T-cell (primary cell): Measurements from ENCODE around the gene GNAO1. TPM values are rescaled to one million over a fixed set of nuclear protein-coding genes. Genes with fewer than 3 reads are reported as not detected.

ENCODE experiments used
- ATAC-seq, 4 experiments: fragments of 200-7000 bp in 3 of 4; fragments of 150-1000 bp in 1 of 4; cut with Tn5 transposase; replicated peaks in 1 of 4; 1 replicate in 3 of 4; 2 replicates in 1 of 4; pipeline ENCODE4 v1.10.0; 2021; ENCODE audit warnings: moderate library complexity in 3 of 4, mild to moderate bottlenecking in 2 of 4, moderate number of reproducible peaks in 1 of 4
- CTCF ChIA-PET, 2 donors: fragments of 300-600 bp; sonication (Branson Sonifier 250); formaldehyde crosslinking; loops; one replicate each; lab custom pipeline; 2022; ENCODE audit warnings: antibody characterized with exemption in 2 of 2; lab: Charles Lee
- POLR2A ChIA-PET, 2 donors: fragments of 300-600 bp; sonication (Branson Sonifier 250); formaldehyde crosslinking; loops; one replicate each; lab custom pipeline; 2022; ENCODE audit warnings: antibody characterized with exemption in 2 of 2; lab: Charles Lee
- DNase-seq, 35 experiments: peaks; one replicate each; pipeline versions ENCODE4 v3.0.0 to v3.0.0-alpha.2; 2013 to 2023
- H3K27ac ChIP-seq: one replicate; pipeline ENCODE4 v1.5.1; 2013; ENCODE audit warnings: low read length
- H3K27me3 ChIP-seq, 2 experiments: replicated peaks in 1 of 2; 1 replicate in 1 of 2; 2 replicates in 1 of 2; pipeline versions ENCODE4 v1.6.1 to v1.7.0; 2013; ENCODE audit warnings: low read length in 1 of 2, mixed read lengths in 1 of 2; ENCODE audit not compliant: control insufficient read depth in 2 of 2, insufficient read depth in 2 of 2; ENCODE audit errors: extremely low read depth in 1 of 2
- H3K36me3 ChIP-seq, 2 donors: 1 replicate in 1 of 2; 2 replicates in 1 of 2; pipeline versions ENCODE4 v1.6.1 to v1.7.0; 2013; ENCODE audit warnings: low read length in 1 of 2; ENCODE audit not compliant: control insufficient read depth in 2 of 2, insufficient read depth in 1 of 2; ENCODE audit errors: extremely low read depth in 1 of 2
- H3K4me1 ChIP-seq, 2 experiments: 1 replicate in 1 of 2; 2 replicates in 1 of 2; pipeline versions ENCODE4 v1.6.1 to v1.7.0; 2013; ENCODE audit warnings: low read length in 2 of 2, mixed read lengths in 1 of 2; ENCODE audit not compliant: insufficient read depth in 2 of 2, control insufficient read depth in 1 of 2; ENCODE audit errors: extremely low read depth in 1 of 2
- H3K4me3 ChIP-seq, 2 donors: 1 replicate in 1 of 2; 2 replicates in 1 of 2; pipeline versions ENCODE4 v1.5.1 to v1.7.0; 2013; ENCODE audit warnings: mild to moderate bottlenecking in 2 of 2, low read length in 1 of 2, moderate library complexity in 1 of 2; ENCODE audit not compliant: control insufficient read depth in 1 of 2; ENCODE audit errors: extremely low read depth in 1 of 2
- H3K9me3 ChIP-seq: 2 replicates; pipeline ENCODE4 v1.7.0; 2013
- H3K27ac Mint-ChIP-seq, 2 donors: one replicate each; pipeline ENCODE4 v1.8.0; 2020 to 2021; ENCODE audit warnings: mild to moderate bottlenecking in 2 of 2, mixed read lengths in 2 of 2
- H3K27me3 Mint-ChIP-seq, 2 donors: one replicate each; pipeline ENCODE4 v1.8.0; 2021 to 2022; ENCODE audit warnings: mixed read lengths in 2 of 2
- H3K36me3 Mint-ChIP-seq: one replicate; pipeline ENCODE4 v1.8.0; 2021; ENCODE audit warnings: mixed read lengths
- H3K4me1 Mint-ChIP-seq, 3 donors: one replicate each; pipeline ENCODE4 v1.8.0; 2020 to 2022; ENCODE audit warnings: mixed read lengths in 3 of 3, mild to moderate bottlenecking in 1 of 3
- H3K4me3 Mint-ChIP-seq, 3 donors: one replicate each; pipeline ENCODE4 v1.8.0; 2020 to 2022; ENCODE audit warnings: mild to moderate bottlenecking in 3 of 3, mixed read lengths in 3 of 3, moderate library complexity in 3 of 3
- H3K9me3 Mint-ChIP-seq, 3 donors: one replicate each; pipeline ENCODE4 v1.8.0; 2020 to 2022; ENCODE audit warnings: mixed read lengths in 3 of 3
- WGBS: methylation state at CpG from one replicate; pipeline ENCODE4 v1.1.5; 2013; ENCODE audit warnings: missing lambda C conversion rate; ENCODE audit not compliant: insufficient coverage; 5-methylcytosine and 5-hydroxymethylcytosine counted together
- total RNA-seq, 35 experiments: library from RNA in 6 of 35; stranded (reverse) in 6 of 35; fragments of 120-200 nt in 1 of 35; gene quantifications; one replicate each; pipeline versions ENCODE4 v1.2.1 to v1.2.4 and lab custom pipeline; 2013 to 2026

The GNAO1 gene
- total RNA-seq, 5 donors from 2014 or later (not counting 1 experiment from before 2014, with no cell fraction given), result 3.9 to 14.2 (median 12.6) TPM

GRCh38 chr16:56226845-56227525 lies 35.7 kb downstream of the GNAO1 start:
- no peak overlapping the region for H3K4me3 ChIP-seq
- H3K27me3 Mint-ChIP-seq, result peaks cover 0 to 4% of the 10 kb centered on the region in 2 donors
- no peaks in the 10 kb centered on the region for H3K36me3 Mint-ChIP-seq
- H3K9me3 Mint-ChIP-seq, result no peaks in the 10 kb centered on the region
- H3K9me3 ChIP-seq, result no peaks in the 10 kb centered on the region
- H3K4me1 Mint-ChIP-seq, result peaks cover 28 to 35% (median 33%) of the 10 kb centered on the region in 3 donors
- no peaks in the 10 kb centered on the region for H3K36me3 ChIP-seq
- ChIA-PET POLR2A (no interaction called here), CTCF (no interaction called here)
- H3K4me1 ChIP-seq, result peaks cover 15 to 41% of the 10 kb centered on the region in 2 experiments
- peak overlapping the region; percentile 6 for H3K27ac ChIP-seq
- DNase-seq (peak in 1 of 35 experiments; percentile 44), ATAC-seq (peak; percentile 40 to 66 (median 56))
- 37% methylated on average over 5 of the region's 9 CpGs for WGBS
- peak overlapping the region; percentile 66 to 80 for H3K27ac Mint-ChIP-seq
- peak overlapping the region; percentile 26 to 58 (median 54) for H3K4me3 Mint-ChIP-seq
- H3K27me3 ChIP-seq, result no peaks in the 10 kb centered on the region

- no peak for ATAC-seq
- no peaks in the 10 kb centered on the region for H3K36me3 Mint-ChIP-seq
- H3K27ac ChIP-seq, result no peak overlapping the region
- ChIA-PET CTCF (no interaction called here), POLR2A (no interaction called here)
- 90% methylated on average over 6 of the region's 6 CpGs for whole genome bisulfite sequencing
- H3K9me3 ChIP-seq, result no peaks in the 10 kb centered on the region
- H3K4me1 ChIP-seq, result peaks cover 15 to 41% of the 10 kb centered on the region in 2 experiments
- H3K27me3 Mint-ChIP-seq, result no peaks in the 10 kb centered on the region
- peaks cover 28 to 35% (median 33%) of the 10 kb centered on the region in 3 donors for H3K4me1 Mint-ChIP-seq
- peak overlapping the region in 1 of 3 donors; percentile 26 for H3K4me3 Mint-ChIP-seq
- H3K27ac Mint-ChIP-seq, result no peak overlapping the region
- no peaks in the 10 kb centered on the region for H3K36me3 ChIP-seq
- no peaks in the 10 kb centered on the region for H3K9me3 Mint-ChIP-seq
- no peak for DNase-seq
- no peaks in the 10 kb centered on the region for H3K27me3 ChIP-seq
- no peak overlapping the region for H3K4me3 ChIP-seq
Measured at GRCh38 chr16:56227936-56228335, 36.6 kb downstream of the GNAO1 start.

GRCh38 chr16:56228476-56228875 lies 37.2 kb downstream of the GNAO1 start:
- WGBS, result 100% methylated on average over 2 of the region's 4 CpGs
- Histone ChIP-seq H3K4me1 (peaks cover 15 to 41% of the 10 kb centered on the region in 2 experiments), H3K36me3 (no peaks in the 10 kb centered on the region), H3K9me3 (no peaks in the 10 kb centered on the region), H3K4me3 (no peak overlapping the region), H3K27me3 (no peaks in the 10 kb centered on the region), H3K27ac (no peak overlapping the region)
- no peaks in the 10 kb centered on the region for H3K36me3 Mint-ChIP-seq
- H3K4me3 Mint-ChIP-seq, result no peak overlapping the region
- ATAC-seq, result no peak
- peaks cover 28 to 35% (median 33%) of the 10 kb centered on the region in 3 donors for H3K4me1 Mint-ChIP-seq
- ChIA-PET POLR2A (no interaction called here), CTCF (no interaction called here)
- H3K27ac Mint-ChIP-seq, result no peak overlapping the region
- H3K9me3 Mint-ChIP-seq, result no peaks in the 10 kb centered on the region
- no peak for DNase-seq
- H3K27me3 Mint-ChIP-seq, result no peaks in the 10 kb centered on the region

- Histone ChIP-seq H3K4me3 (no peak overlapping the region), H3K9me3 (no peaks in the 10 kb centered on the region), H3K36me3 (no peaks in the 10 kb centered on the region), H3K27ac (no peak overlapping the region), H3K4me1 (no peaks in the 10 kb centered on the region), H3K27me3 (no peaks in the 10 kb centered on the region)
- WGBS, result 82% methylated on average over 2 of the region's 2 CpGs
- no peak for DNase-seq
- POLR2A ChIA-PET, result no interaction called here
- Mint-ChIP-seq H3K27me3 (no peaks in the 10 kb centered on the region), H3K36me3 (no peaks in the 10 kb centered on the region), H3K4me3 (no peak overlapping the region), H3K27ac (no peak overlapping the region), H3K4me1 (no peaks in the 10 kb centered on the region), H3K9me3 (no peaks in the 10 kb centered on the region)
- ATAC-seq, result no peak
- CTCF ChIA-PET, result interaction anchor here in 1 of 2 donors (1.4 kb wide), 1 partner anchor 9 kb away, joined by 3 read pairs; no protein-coding TSS in a partner anchor
Measured at GRCh38 chr16:56233795-56234566, 42.7 kb downstream of the GNAO1 start.

- no peaks in the 10 kb centered on the region for H3K9me3 ChIP-seq
- no peaks in the 10 kb centered on the region for H3K4me1 ChIP-seq
- ChIA-PET CTCF (interaction anchor here in 1 of 2 donors (1.4 kb wide), 1 partner anchor 9 kb away, joined by 3 read pairs; no protein-coding TSS in a partner anchor), POLR2A (no interaction called here)
- Mint-ChIP-seq H3K4me1 (no peaks in the 10 kb centered on the region), H3K36me3 (no peaks in the 10 kb centered on the region), H3K27me3 (no peaks in the 10 kb centered on the region), H3K4me3 (no peak overlapping the region), H3K9me3 (no peaks in the 10 kb centered on the region), H3K27ac (no peak overlapping the region)
- ATAC-seq (no peak), DNase-seq (no peak)
- H3K27me3 ChIP-seq, result no peaks in the 10 kb centered on the region
- H3K36me3 ChIP-seq, result no peaks in the 10 kb centered on the region
- WGBS, result no CpG with 5 or more reads among the region's 5 CpGs
- no peak overlapping the region for H3K4me3 ChIP-seq
- no peak overlapping the region for H3K27ac ChIP-seq
Measured at GRCh38 chr16:56234737-56235136, 43.4 kb downstream of the GNAO1 start.

- no peak for DNase-seq
- no peaks in the 10 kb centered on the region for H3K9me3 Mint-ChIP-seq
- H3K4me3 Mint-ChIP-seq, result no peak overlapping the region
- H3K4me1 ChIP-seq, result no peaks in the 10 kb centered on the region
- ChIA-PET POLR2A (no interaction called here), CTCF (no interaction called here)
- WGBS, result 81% methylated on average over 3 of the region's 6 CpGs
- no peaks in the 10 kb centered on the region for H3K27me3 ChIP-seq
- no peak overlapping the region for H3K27ac Mint-ChIP-seq
- ATAC-seq, result no peak
- no peak overlapping the region for H3K4me3 ChIP-seq
- no peaks in the 10 kb centered on the region for H3K36me3 Mint-ChIP-seq
- H3K9me3 ChIP-seq, result no peaks in the 10 kb centered on the region
- no peaks in the 10 kb centered on the region for H3K27me3 Mint-ChIP-seq
- H3K27ac ChIP-seq, result no peak overlapping the region
- H3K4me1 Mint-ChIP-seq, result no peaks in the 10 kb centered on the region
- H3K36me3 ChIP-seq, result no peaks in the 10 kb centered on the region
Measured at GRCh38 chr16:56237451-56237930, 46.2 kb downstream of the GNAO1 start.
